WTC11 (cell line): ENCODE data around the gene NUP214. TPM values are rescaled to one million over a fixed set of nuclear protein-coding genes. Genes with fewer than 3 reads are reported as not detected.

Experiments used
- ATAC-seq: fragments of 200-7000 bp; cut with Tn5 transposase; 2 replicates; pipeline ENCODE4 v1.10.0; 2021; ENCODE audit warnings: mild to moderate bottlenecking, moderate library complexity
- CTCF ChIA-PET: fragments of 300-600 bp; sonication (Branson Sonifier 250); formaldehyde crosslinking; loops from one replicate; lab custom pipeline; 2021; ENCODE audit warnings: antibody characterized with exemption; lab: Charles Lee
- POLR2A ChIA-PET: fragments of 350-600 bp; sonication (Branson Sonifier 250); formaldehyde crosslinking; loops from one replicate; lab custom pipeline; 2021; ENCODE audit warnings: antibody characterized with exemption; lab: Charles Lee
- DNase-seq: peaks from one replicate; pipeline ENCODE4 v3.0.0; 2021; ENCODE audit warnings: low spot score
- H3K27ac Mint-ChIP-seq: 2 replicates; pipeline ENCODE4 v1.8.0; 2021; ENCODE audit warnings: mixed read lengths
- H3K27me3 Mint-ChIP-seq: 2 replicates; pipeline ENCODE4 v1.8.0; 2021; ENCODE audit warnings: low read depth, mild to moderate bottlenecking, moderate library complexity, mixed read lengths
- H3K36me3 Mint-ChIP-seq: 2 replicates; pipeline ENCODE4 v1.8.0; 2021; ENCODE audit warnings: mixed read lengths
- H3K4me1 Mint-ChIP-seq: 2 replicates; pipeline ENCODE4 v1.8.0; 2022; ENCODE audit warnings: mixed read lengths
- H3K4me3 Mint-ChIP-seq: 2 replicates; pipeline ENCODE4 v1.8.0; 2021; ENCODE audit warnings: mild to moderate bottlenecking, moderate library complexity, mixed read lengths
- H3K9me3 Mint-ChIP-seq: 2 replicates; pipeline ENCODE4 v1.8.0; 2021; ENCODE audit warnings: mixed read lengths
- E2F1 ChIP-seq: sonication (generic); formaldehyde crosslinking; IDR thresholded peaks from 2 replicates; pipeline ENCODE4 v1.8.0; 2022; ENCODE audit warnings: mild to moderate bottlenecking, missing genetic modification reagents
- FOXJ3 ChIP-seq: sonication (generic); formaldehyde crosslinking; IDR thresholded peaks from 2 replicates; pipeline ENCODE4 v1.9.0; 2021; ENCODE audit warnings: missing genetic modification reagents, mild to moderate bottlenecking, borderline replicate concordance
- FOXK1 ChIP-seq: sonication (generic); formaldehyde crosslinking; IDR thresholded peaks from 2 replicates; pipeline ENCODE4 v1.8.0; 2022; ENCODE audit warnings: mild to moderate bottlenecking, moderate library complexity, missing genetic modification reagents
- HMGA2 ChIP-seq: fragments of 250-450 bp; sonication (Bioruptor Pico); IDR thresholded peaks from 2 replicates; pipeline ENCODE4 v1.4.0; 2021; ENCODE audit warnings: mild to moderate bottlenecking, moderate library complexity
- JUN ChIP-seq: sonication (generic); formaldehyde crosslinking; IDR thresholded peaks from 2 replicates; pipeline ENCODE4 v1.8.0; 2023; ENCODE audit warnings: mild to moderate bottlenecking, missing genetic modification reagents
- MXD4 ChIP-seq: fragments of 250-450 bp; sonication (Bioruptor Pico); IDR thresholded peaks from 2 replicates; pipeline ENCODE4 v1.8.0; 2021; ENCODE audit warnings: mild to moderate bottlenecking, moderate library complexity, borderline replicate concordance
- OVOL2 ChIP-seq: fragments of 250-450 bp; sonication (Bioruptor Pico); IDR thresholded peaks from 2 replicates; pipeline ENCODE4 v1.9.0; 2021; ENCODE audit warnings: mild to moderate bottlenecking, borderline replicate concordance
- RELA ChIP-seq: sonication (generic); formaldehyde crosslinking; IDR thresholded peaks from 2 replicates; pipeline ENCODE4 v1.8.1; 2022; ENCODE audit warnings: missing genetic modification reagents, mild to moderate bottlenecking, borderline replicate concordance
- ZNF121 ChIP-seq: sonication (generic); formaldehyde crosslinking; IDR thresholded peaks from 2 replicates; pipeline ENCODE4 v1.8.0; 2023; ENCODE audit warnings: missing genetic modification reagents
- ZNF219 ChIP-seq: sonication (generic); formaldehyde crosslinking; IDR thresholded peaks from 2 replicates; pipeline ENCODE4 v1.8.0; 2023; ENCODE audit warnings: missing genetic modification reagents, mild to moderate bottlenecking, borderline replicate concordance
- ZNF396 ChIP-seq: fragments of 250-450 bp; sonication (Bioruptor Pico); IDR thresholded peaks from 2 replicates; pipeline ENCODE4 v1.8.0; 2021; ENCODE audit warnings: mild to moderate bottlenecking, moderate library complexity, borderline replicate concordance
- ZNF425 ChIP-seq: fragments of 250-450 bp; sonication (Bioruptor Pico); conservative IDR thresholded peaks from 2 replicates; pipeline ENCODE4 v1.9.0; 2021; ENCODE audit warnings: mild to moderate bottlenecking
- ZSCAN18 ChIP-seq: fragments of 250-450 bp; sonication (Bioruptor Pico); IDR thresholded peaks from 2 replicates; pipeline ENCODE4 v2.1.2; 2022; ENCODE audit warnings: mild to moderate bottlenecking, moderate library complexity
- total RNA-seq: library from RNA; stranded (reverse); gene quantifications from 3 replicates; pipeline ENCODE4 v1.2.3, GENCODE V29; 2021
- TF ChIP-seq, protein P1 (sequence below): sonication (generic); formaldehyde crosslinking; IDR thresholded peaks from 2 replicates; pipeline ENCODE4 v1.8.1; 2022; ENCODE audit warnings: mild to moderate bottlenecking, moderate library complexity, missing genetic modification reagents
- TF ChIP-seq, protein P2 (sequence below): sonication (generic); formaldehyde crosslinking; IDR thresholded peaks from 2 replicates; pipeline ENCODE4 v1.8.0; 2022; ENCODE audit warnings: mild to moderate bottlenecking, missing genetic modification reagents
- TF ChIP-seq, protein P3 (sequence below): sonication (generic); formaldehyde crosslinking; conservative IDR thresholded peaks from 2 replicates; pipeline ENCODE4 v1.8.1; 2023; ENCODE audit warnings: mild to moderate bottlenecking, low read depth, missing genetic modification reagents, moderate library complexity

The NUP214 gene
- total RNA-seq, 1 experiment from 2014 or later: 41.8 TPM

- POLR2A ChIA-PET: no interaction called here
These were observed 154.6 kb downstream of the NUP214 start for GRCh38 chr9:131279863-131280570.

DNA sequence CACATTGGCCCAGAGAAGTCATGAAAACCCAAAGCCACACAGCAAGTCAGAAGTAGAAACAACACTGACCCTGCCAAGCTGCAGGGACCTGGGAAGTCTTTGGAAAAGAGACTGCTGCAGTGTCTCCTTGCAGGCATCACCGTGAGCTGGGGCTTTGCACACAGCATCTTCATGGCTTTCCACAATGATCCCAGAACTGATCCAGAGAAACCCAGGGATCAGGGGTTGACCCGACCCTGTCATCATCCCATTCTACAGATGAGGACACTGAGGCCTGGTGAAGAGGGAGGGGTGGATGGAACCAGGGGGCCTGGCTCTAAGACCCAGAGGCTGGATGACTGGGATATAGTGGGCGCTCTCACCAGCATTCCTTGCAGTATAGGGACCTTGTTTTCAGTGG is 155.3 kb downstream of the NUP214 start:
- Mint-ChIP-seq H3K9me3 (no peaks in the 10 kb centered on the region), H3K27ac (no peak overlapping the region), H3K27me3 (peaks cover 41% of the 10 kb centered on the region), H3K4me1 (peaks cover 14% of the 10 kb centered on the region), H3K36me3 (no peaks in the 10 kb centered on the region; the same call in 1 of the 2 replicates), H3K4me3 (no peak overlapping the region)
- ATAC-seq (no peak), DNase-seq (no peak)
- ChIA-PET CTCF (interaction anchor here (0.8 to 2.0 kb wide), 3 partner anchors 9 to 69 kb away, joined by 5 to 8 read pairs (median 7); partner anchors contain the start of gene PLPP7), POLR2A (interaction anchor here (1.2 kb wide), 1 partner anchor 9 kb away, joined by 3 read pairs; the partner anchor contains the start of gene PLPP7)
- no peak for TF ChIP-seq OVOL2 (CRISPR knock-in tag)
- TF ChIP-seq HMGA2 (CRISPR knock-in tag): no peak
- no peak for TF ChIP-seq FOXJ3 (CRISPR knock-in tag)
- TF ChIP-seq MXD4 (CRISPR knock-in tag): no peak
- no peak for TF ChIP-seq ZNF396 (CRISPR knock-in tag)
- no peak for TF ChIP-seq ZNF425

More at GRCh38 chr9:131279863-131280570, 154.6 kb downstream of the NUP214 start:
- ATAC-seq (no peak), DNase-seq (no peak)
- TF ChIP-seq FOXK1 (no peak), ZSCAN18 (no peak), JUN (CRISPR knock-in tag) (no peak), ZNF219 (CRISPR knock-in tag) (no peak), ZNF121 (CRISPR knock-in tag) (no peak), RELA (CRISPR knock-in tag) (no peak), E2F1 (CRISPR knock-in tag) (no peak)
- TF ChIP-seq, protein P1, sequence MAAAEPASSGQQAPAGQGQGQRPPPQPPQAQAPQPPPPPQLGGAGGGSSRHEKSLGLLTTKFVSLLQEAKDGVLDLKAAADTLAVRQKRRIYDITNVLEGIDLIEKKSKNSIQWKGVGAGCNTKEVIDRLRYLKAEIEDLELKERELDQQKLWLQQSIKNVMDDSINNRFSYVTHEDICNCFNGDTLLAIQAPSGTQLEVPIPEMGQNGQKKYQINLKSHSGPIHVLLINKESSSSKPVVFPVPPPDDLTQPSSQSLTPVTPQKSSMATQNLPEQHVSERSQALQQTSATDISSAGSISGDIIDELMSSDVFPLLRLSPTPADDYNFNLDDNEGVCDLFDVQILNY (CRISPR knock-in tag): no peak
- TF ChIP-seq, protein P2, sequence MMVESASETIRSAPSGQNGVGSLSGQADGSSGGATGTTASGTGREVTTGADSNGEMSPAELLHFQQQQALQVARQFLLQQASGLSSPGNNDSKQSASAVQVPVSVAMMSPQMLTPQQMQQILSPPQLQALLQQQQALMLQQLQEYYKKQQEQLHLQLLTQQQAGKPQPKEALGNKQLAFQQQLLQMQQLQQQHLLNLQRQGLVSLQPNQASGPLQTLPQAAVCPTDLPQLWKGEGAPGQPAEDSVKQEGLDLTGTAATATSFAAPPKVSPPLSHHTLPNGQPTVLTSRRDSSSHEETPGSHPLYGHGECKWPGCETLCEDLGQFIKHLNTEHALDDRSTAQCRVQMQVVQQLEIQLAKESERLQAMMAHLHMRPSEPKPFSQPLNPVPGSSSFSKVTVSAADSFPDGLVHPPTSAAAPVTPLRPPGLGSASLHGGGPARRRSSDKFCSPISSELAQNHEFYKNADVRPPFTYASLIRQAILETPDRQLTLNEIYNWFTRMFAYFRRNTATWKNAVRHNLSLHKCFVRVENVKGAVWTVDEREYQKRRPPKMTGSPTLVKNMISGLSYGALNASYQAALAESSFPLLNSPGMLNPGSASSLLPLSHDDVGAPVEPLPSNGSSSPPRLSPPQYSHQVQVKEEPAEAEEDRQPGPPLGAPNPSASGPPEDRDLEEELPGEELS (CRISPR knock-in tag): no peak
- TF ChIP-seq, protein P3, sequence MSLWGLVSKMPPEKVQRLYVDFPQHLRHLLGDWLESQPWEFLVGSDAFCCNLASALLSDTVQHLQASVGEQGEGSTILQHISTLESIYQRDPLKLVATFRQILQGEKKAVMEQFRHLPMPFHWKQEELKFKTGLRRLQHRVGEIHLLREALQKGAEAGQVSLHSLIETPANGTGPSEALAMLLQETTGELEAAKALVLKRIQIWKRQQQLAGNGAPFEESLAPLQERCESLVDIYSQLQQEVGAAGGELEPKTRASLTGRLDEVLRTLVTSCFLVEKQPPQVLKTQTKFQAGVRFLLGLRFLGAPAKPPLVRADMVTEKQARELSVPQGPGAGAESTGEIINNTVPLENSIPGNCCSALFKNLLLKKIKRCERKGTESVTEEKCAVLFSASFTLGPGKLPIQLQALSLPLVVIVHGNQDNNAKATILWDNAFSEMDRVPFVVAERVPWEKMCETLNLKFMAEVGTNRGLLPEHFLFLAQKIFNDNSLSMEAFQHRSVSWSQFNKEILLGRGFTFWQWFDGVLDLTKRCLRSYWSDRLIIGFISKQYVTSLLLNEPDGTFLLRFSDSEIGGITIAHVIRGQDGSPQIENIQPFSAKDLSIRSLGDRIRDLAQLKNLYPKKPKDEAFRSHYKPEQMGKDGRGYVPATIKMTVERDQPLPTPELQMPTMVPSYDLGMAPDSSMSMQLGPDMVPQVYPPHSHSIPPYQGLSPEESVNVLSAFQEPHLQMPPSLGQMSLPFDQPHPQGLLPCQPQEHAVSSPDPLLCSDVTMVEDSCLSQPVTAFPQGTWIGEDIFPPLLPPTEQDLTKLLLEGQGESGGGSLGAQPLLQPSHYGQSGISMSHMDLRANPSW: no peak
- Mint-ChIP-seq H3K27me3 (peaks cover 46% of the 10 kb centered on the region), H3K4me1 (peaks cover 17% of the 10 kb centered on the region), H3K36me3 (no peaks in the 10 kb centered on the region; the same call in 1 of the 2 replicates), H3K27ac (no peak overlapping the region), H3K4me3 (no peak overlapping the region), H3K9me3 (no peaks in the 10 kb centered on the region)
- CTCF ChIA-PET: interaction anchor here (1.7 to 2.0 kb wide), 2 partner anchors 9 to 56 kb away, joined by 7 to 8 read pairs; partner anchors contain the start of gene PLPP7
